Tibial nerve (tissue), 4 donors: ENCODE data around the gene SLC16A11. TPM values are rescaled to one million over a fixed set of nuclear protein-coding genes. Genes with fewer than 3 reads are reported as not detected.
A peak's percentile ranks its signal among the peaks of the same experiment; 100 is the strongest.

Source experiments
- DNase-seq, 2 donors: peaks; one replicate each; pipeline ENCODE4 v3.0.0-alpha.2; 2019; ENCODE audit warnings: low spot score in 2 of 2
- H3K27ac ChIP-seq, 4 donors: fragments of 200-600 bp; sonication (generic) in 3 of 4; one replicate each; pipeline ENCODE4 v1.5.1; 2017 to 2019; ENCODE audit warnings: mild to moderate bottlenecking in 1 of 4
- H3K27me3 ChIP-seq, 2 donors: fragments of 200-600 bp; sonication (generic) in 1 of 2; one replicate each; pipeline versions ENCODE4 v1.5.1 to v1.6.0; 2017 to 2019
- H3K36me3 ChIP-seq, 3 donors: fragments of 200-600 bp; sonication (generic); one replicate each; pipeline ENCODE4 v1.5.1; 2018 to 2019
- H3K4me1 ChIP-seq, 4 donors: fragments of 200-600 bp; sonication (generic) in 3 of 4; one replicate each; pipeline ENCODE4 v1.5.1; 2017 to 2019
- H3K4me3 ChIP-seq, 4 donors: fragments of 200-600 bp; sonication (generic) in 3 of 4; one replicate each; pipeline ENCODE4 v1.5.1; 2017 to 2019; ENCODE audit warnings: mild to moderate bottlenecking in 1 of 4, moderate library complexity in 1 of 4
- H3K9me3 ChIP-seq, 4 donors: fragments of 200-600 bp; sonication (generic) in 3 of 4; one replicate each; pipeline ENCODE4 v1.5.1; 2017 to 2019
- EP300 ChIP-seq, 2 donors: sonication (generic); formaldehyde crosslinking; IDR thresholded peaks; one replicate each; pipeline ENCODE4 v1.6.1; 2017; ENCODE audit warnings: antibody characterized with exemption in 2 of 2, mild to moderate bottlenecking in 1 of 2
- POLR2A ChIP-seq, 2 donors: fragments of 450-650 bp; IDR thresholded peaks; one replicate each; pipeline ENCODE4 v1.6.1; 2017; ENCODE audit warnings: antibody characterized with exemption in 2 of 2, mild to moderate bottlenecking in 2 of 2, moderate library complexity in 2 of 2
- WGBS, 2 donors: methylation state at CpG; one replicate each; pipeline ENCODE4 v1.1.5; 2018; 5-methylcytosine and 5-hydroxymethylcytosine counted together
- total RNA-seq, 4 donors: library from RNA; depleted of rRNA; stranded (reverse); fragments of >200 nt; gene quantifications; one replicate each; pipeline ENCODE4 v1.1.0, GENCODE V29; 2016
- TF ChIP-seq, protein P1 (sequence below), 5 experiments: fragments of 200-600 bp in 3 of 5; fragments of 450-650 bp in 2 of 5; sonication (generic) in 3 of 5; IDR thresholded peaks; one replicate each; pipeline ENCODE4 v1.5.1; 2016 to 2019; ENCODE audit warnings: antibody characterized with exemption in 5 of 5, mild to moderate bottlenecking in 3 of 5, moderate library complexity in 2 of 5

Gene SLC16A11
- total RNA-seq, 4 donors from 2014 or later: 0.78 TPM; not detected in 3

DNA sequence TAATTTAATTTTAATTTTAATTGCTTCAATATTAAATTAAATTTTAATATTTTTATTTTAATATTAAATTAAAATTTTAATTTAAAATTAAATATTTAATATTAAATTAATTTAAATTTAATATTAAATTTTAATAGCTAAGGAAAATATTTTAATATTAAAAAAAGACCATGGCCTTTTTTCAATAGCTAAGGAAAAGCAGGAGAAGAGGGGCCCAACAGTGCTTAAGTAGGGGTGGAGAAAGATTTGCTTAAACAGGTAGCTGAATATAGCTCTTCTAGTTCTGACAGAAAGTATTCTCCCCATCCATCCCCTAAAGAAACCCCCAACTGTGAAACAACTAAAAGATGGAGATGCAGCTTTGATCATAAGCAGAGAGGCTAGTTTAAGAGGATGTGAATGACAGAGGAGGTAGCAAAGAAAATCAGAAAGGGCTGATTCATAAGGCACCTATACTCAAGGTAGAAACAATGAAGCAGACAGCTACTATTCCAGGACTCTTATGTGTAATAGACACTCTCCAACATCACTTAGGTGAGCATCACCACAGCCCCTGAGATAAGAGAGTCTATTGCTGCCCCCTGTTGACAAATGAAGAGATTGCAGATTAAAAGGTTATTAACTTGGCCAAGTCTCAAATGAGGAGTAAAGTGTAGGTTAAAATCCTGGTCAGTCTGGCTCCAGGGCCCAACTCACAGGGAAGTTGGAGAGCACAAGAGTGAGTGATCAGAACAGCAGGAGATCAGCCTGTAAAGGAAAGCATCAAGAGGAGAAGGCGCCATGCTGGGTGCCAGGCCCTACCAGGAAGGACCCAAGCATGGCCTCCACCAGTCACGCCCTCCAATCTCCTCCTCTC, 39.3 kb downstream of the SLC16A11 start:
- Histone ChIP-seq H3K4me1 (peaks cover 0 to 5% (median under 1%) of the 10 kb centered on the region in 4 donors), H3K36me3 (peaks cover 0 to 70% (median 7%) of the 10 kb centered on the region in 3 donors), H3K27me3 (no peaks in the 10 kb centered on the region), H3K27ac (no peak overlapping the region), H3K4me3 (no peak overlapping the region), H3K9me3 (no peaks in the 10 kb centered on the region)
- peak in 1 of 2 donors; percentile 75 for DNase-seq
- TF ChIP-seq, protein P1, sequence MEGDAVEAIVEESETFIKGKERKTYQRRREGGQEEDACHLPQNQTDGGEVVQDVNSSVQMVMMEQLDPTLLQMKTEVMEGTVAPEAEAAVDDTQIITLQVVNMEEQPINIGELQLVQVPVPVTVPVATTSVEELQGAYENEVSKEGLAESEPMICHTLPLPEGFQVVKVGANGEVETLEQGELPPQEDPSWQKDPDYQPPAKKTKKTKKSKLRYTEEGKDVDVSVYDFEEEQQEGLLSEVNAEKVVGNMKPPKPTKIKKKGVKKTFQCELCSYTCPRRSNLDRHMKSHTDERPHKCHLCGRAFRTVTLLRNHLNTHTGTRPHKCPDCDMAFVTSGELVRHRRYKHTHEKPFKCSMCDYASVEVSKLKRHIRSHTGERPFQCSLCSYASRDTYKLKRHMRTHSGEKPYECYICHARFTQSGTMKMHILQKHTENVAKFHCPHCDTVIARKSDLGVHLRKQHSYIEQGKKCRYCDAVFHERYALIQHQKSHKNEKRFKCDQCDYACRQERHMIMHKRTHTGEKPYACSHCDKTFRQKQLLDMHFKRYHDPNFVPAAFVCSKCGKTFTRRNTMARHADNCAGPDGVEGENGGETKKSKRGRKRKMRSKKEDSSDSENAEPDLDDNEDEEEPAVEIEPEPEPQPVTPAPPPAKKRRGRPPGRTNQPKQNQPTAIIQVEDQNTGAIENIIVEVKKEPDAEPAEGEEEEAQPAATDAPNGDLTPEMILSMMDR (IDR thresholded peaks at IDR 0.05): peak; percentile 53 to 74 (median 67)
- no peak for TF ChIP-seq EP300 (IDR thresholded peaks at IDR 0.05)
- 97 to 100% methylated on average over 2 of the region's 2 CpGs for WGBS, 2 donors

DNA sequence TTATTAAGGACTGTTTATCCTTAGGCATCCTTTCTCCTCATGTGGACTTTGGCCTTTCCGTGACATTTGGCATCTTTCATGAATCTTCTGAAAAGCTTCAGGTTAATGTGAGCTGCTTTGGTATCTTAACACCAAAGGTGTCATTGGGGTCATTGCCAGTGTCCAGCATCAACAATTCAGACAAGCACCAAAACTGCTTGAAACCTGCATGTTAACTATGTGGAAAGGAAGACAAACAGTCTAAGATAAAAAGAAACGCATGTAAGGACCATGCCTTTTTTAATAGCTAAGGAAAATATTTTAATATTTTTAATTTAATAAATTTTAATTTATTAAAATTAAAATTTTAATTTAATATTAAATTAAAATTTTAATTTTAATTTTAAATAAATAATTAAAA, 40.1 kb downstream of the SLC16A11 start:
- TF ChIP-seq EP300 (IDR thresholded peaks at IDR 0.05) (no peak), POLR2A (IDR thresholded peaks at IDR 0.05) (no peak)
- TF ChIP-seq, protein P1 (IDR thresholded peaks at IDR 0.05): no peak
- 96 to 97% methylated on average over 2 of the region's 2 CpGs for WGBS, 2 donors

DNA sequence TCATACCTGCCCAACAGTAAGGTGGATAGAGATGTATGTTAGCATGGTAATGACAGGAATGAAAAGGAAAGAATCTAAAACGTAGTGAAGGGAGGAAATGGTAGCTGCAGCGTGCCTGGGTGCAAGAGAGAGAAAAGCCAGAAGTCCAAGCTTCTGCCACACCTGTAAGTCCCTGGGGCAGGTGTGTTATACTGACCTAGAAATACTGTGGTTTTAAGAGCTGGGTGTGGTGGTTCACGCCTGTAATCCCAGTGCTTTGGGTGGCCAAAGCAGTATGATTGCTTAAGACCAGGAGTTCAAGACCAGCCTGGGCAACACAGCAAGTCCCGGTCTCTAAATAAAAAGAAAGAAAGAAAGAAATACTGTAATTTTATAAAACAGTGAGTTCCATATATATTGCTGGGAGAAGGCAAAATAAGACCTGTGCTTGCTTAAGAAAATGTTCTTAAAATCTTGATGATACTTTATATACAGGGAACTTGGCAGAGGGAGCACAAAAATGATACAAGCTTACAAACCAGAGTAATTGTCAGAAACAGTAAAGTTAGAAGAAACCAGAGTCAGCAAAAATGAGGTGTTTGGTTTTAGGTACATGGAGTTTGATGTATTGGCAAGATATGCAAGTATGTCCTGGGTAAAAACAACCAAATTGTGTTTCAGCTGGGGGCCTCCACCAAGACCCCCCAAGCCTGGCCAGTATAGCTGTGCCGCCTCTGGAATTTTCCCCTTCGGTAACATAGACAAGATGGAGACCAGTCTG, 41.4 kb downstream of the SLC16A11 start:
- peaks cover 3 to 74% (median 7%) of the 10 kb centered on the region in 3 donors for H3K36me3 ChIP-seq
- 91 to 95% methylated on average over 6 of the region's 6 CpGs for WGBS, 2 donors

More for the DNA sequence above, 40.1 kb downstream of the SLC16A11 start:
- no peaks in the 10 kb centered on the region for H3K27me3 ChIP-seq
- no peak overlapping the region for H3K4me3 ChIP-seq
- H3K27ac ChIP-seq: no peak overlapping the region
- no peaks in the 10 kb centered on the region for H3K9me3 ChIP-seq
- H3K4me1 ChIP-seq: peaks cover 0 to 3% (median 0%) of the 10 kb centered on the region in 4 donors
- H3K36me3 ChIP-seq: peaks cover 3 to 70% (median 7%) of the 10 kb centered on the region in 3 donors
- DNase-seq: no peak

DNA sequence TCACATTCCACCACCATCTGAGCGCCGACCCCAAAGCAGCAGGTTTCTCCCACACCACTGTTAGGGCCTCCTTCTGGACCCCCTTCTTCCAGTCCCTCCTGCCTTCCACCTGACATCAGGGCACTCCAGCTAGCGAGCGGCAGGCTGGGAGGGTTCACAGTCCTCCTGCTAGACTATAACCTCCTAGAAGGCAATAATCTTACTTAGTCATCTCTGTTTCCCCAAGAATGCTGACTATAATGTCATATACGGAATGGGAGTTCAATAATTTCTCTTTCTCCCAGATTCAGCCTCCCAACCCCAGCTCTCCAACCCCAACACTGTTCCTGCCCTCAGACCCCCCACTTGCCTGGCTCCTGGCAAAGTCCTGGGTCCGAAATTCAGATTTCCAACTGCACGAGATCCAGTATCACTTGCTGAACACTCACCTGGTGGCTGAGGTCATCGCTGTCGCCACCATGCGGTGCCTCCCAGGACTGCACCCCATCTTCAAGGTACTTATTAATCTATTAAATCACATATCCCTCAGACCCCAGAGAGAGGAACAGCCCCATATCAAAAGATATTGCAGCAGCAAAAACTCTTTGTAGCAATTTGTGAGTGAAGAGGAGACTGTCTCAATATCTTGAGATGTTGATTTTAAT, 42.5 kb downstream of the SLC16A11 start:
- 69 to 70% methylated on average over 10 of the region's 10 CpGs for WGBS, 2 donors
- no peak for TF ChIP-seq EP300 (IDR thresholded peaks at IDR 0.05)
- TF ChIP-seq, protein P1 (IDR thresholded peaks at IDR 0.05): peak; percentile 12 to 28 (median 20)
- Histone ChIP-seq H3K9me3 (no peaks in the 10 kb centered on the region), H3K4me1 (peaks cover 0 to 5% (median 0%) of the 10 kb centered on the region in 4 donors), H3K27ac (no peak overlapping the region), H3K36me3 (peaks cover 3 to 74% (median 7%) of the 10 kb centered on the region in 3 donors), H3K27me3 (no peaks in the 10 kb centered on the region), H3K4me3 (no peak overlapping the region)
- no peak for DNase-seq

More for the DNA sequence above, 41.4 kb downstream of the SLC16A11 start:
- no peak overlapping the region for H3K4me3 ChIP-seq
- no peaks in the 10 kb centered on the region for H3K27me3 ChIP-seq
- H3K27ac ChIP-seq: no peak overlapping the region
- no peaks in the 10 kb centered on the region for H3K4me1 ChIP-seq
- no peaks in the 10 kb centered on the region for H3K9me3 ChIP-seq
- no peak for DNase-seq
- TF ChIP-seq POLR2A (IDR thresholded peaks at IDR 0.05) (no peak), EP300 (IDR thresholded peaks at IDR 0.05) (no peak)
- TF ChIP-seq, protein P1 (IDR thresholded peaks at IDR 0.05): no peak
